NCI-H1105 (cell line): ENCODE data around the gene SLC52A1.

ENCODE experiments used
- DNase-seq: peaks from one replicate; lab custom pipeline; 2025; lab: John Stamatoyannopoulos, UW

SLC52A1 gene

DNA sequence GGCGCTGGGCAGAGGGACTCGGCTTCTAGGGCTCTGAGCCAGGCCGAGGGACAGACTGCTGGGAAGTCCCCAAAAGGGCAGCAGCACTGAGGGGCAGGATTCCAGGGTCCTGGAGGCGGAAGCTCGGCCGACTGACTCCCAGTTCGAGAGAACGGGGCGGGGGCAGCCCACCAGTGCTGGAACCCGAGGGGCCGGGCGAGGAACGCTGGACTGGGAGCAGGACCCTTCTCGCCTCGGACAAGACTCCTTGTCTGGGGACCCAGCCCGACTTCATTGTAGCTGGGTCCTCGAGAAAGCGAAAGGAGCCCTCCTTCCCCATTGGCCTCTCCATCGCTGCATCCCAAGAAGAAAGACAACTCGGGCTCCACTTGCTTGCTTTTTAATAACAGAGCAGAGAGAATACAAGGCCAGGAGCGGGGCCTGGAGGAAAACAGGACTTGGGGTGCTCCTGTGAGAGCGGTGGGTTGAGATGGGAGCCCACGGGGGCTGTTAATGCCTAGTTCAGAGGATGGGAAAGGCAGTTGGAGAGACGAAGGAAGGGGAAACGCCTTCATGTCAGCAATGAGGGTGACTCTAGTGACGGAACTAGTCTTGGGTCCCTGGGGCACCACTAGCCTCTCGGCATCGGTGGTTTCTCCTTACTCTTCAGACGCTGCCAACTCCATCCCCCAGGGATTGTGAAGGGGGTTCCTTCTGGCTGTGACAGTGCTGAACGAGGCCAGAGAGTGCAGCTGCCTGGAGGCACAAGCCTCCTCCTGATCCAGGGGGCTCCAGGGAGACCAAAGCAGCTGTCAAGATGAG lies 47.3 kb downstream of the SLC52A1 start:
- no peak for DNase-seq

DNA sequence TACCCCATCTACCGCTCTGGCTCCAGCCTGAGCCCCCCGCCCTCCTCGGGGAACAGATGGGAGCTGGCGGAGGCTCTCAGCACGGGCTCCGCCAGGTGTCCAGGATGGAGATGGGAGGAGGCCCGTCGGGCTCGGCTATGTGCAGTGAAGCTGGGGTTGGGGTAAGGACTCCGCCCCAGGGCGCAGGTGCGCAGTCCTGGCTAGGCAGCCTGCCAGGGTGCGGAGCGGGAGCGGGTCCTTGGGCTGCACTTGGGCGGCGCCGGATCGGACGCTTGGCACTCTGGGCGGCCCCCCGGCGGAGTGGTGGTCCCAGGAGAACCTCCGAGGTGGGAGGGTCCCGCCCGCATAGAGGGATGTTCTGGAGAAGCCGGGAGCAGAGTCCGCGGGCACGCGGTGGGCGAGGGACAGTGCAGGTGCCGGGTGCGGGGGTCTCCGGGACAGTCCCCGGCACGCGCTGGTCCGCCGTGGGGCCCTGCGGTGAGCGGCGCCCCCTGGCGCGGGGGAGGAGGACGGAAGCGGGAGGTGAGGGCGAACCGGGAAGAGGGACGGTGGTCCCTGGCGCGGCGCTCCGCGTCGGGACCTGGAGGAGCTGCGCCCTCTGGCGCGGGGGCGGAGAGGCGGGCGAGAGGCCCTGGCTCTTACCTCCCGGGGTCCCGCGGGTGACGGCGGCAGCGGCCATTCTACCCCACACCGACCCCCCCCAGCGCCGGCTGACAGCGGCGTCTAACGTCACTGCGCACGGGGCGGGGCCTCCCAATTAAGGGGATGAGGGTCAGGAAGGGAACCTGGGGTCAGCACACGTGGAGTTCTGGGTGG lies 48.1 kb downstream of the SLC52A1 start, which contains the start of gene CAMTA2:
Gene CAMTA2, minus strand, starts transcription at position 725 of the 816 bp plus-strand sequence. CDS start 1,453 bp downstream, outside the sequence.
- peak; percentile 93 for DNase-seq

DNA sequence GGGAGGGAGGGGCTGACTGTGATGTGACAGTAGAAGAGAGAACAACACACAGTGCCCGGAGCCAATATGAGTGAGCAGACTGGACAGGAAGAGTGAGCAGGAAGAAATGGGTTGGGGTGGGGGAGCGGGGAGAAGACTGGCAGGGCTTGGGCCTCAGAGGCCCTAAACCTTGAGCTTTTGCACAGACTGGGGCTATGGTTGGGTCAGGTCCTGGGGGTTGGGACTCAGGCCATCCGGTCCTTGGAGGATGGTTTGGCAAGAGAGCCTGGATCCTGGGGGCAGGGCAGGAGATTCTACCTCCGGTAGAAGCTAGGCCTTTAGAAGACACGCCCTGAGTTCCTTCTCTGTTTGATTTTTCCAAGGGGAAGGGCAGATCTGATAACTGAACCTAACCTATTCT lies 48.8 kb downstream of the SLC52A1 start:
- no peak for DNase-seq
